H1 (cell line): ENCODE results near the gene SLC7A11. TPM values are rescaled to one million over a fixed set of nuclear protein-coding genes. Genes with fewer than 3 reads are reported as not detected.

Experiments used
- CTCF ChIA-PET: fragments of 300-600 bp; sonication (Branson Sonifier 250); formaldehyde crosslinking; loops from one replicate; lab custom pipeline; 2021; ENCODE audit not compliant: partially characterized antibody; lab: Charles Lee
- POLR2A ChIA-PET: fragments of 300-600 bp; sonication (Branson Sonifier 250); formaldehyde crosslinking; loops from one replicate; lab custom pipeline; 2021; ENCODE audit warnings: inconsistent platforms; ENCODE audit not compliant: partially characterized antibody; lab: Charles Lee
- DNase-seq, 2 experiments: peaks; one replicate each; pipeline versions ENCODE4 v3.0.0 to v3.0.0-alpha.2; 2010 to 2022; ENCODE audit warnings: low spot score in 2 of 2, low read depth in 1 of 2, mixed read lengths in 1 of 2
- FAIRE-seq: peaks from 2 replicates; lab custom pipeline; 2011; peaks lifted over from hg19 to GRCh38; lab: Jason Lieb, UNC
- H2AFZ ChIP-seq: 2 replicates; pipeline ENCODE4 v1.8.1; 2012; ENCODE audit warnings: low read length, inconsistent platforms
- H2AK5ac ChIP-seq: 2 replicates; pipeline ENCODE4 v1.6.1; 2013; ENCODE audit warnings: low read depth, low read length
- H2BK120ac ChIP-seq: replicated peaks from 2 replicates; pipeline ENCODE3; 2013; ENCODE audit warnings: low read depth, low read length, inconsistent platforms
- H2BK12ac ChIP-seq: 2 replicates; pipeline ENCODE4 v1.6.1; 2013; ENCODE audit warnings: low read depth, low read length
- H2BK15ac ChIP-seq: 2 replicates; pipeline ENCODE4 v1.6.1; 2013; ENCODE audit warnings: low read length
- H2BK20ac ChIP-seq: 2 replicates; pipeline ENCODE4 v1.6.1; 2013; ENCODE audit warnings: low read length
- H2BK5ac ChIP-seq: 2 replicates; pipeline ENCODE4 v1.6.1; 2013; ENCODE audit warnings: low read depth, low read length
- H3K14ac ChIP-seq: 2 replicates; pipeline ENCODE4 v1.6.1; 2013; ENCODE audit warnings: inconsistent platforms; ENCODE audit not compliant: insufficient read length
- H3K18ac ChIP-seq: 2 replicates; pipeline ENCODE4 v1.6.1; 2013; ENCODE audit warnings: low read length; ENCODE audit errors: extremely low read depth
- H3K23ac ChIP-seq: 2 replicates; pipeline ENCODE4 v1.6.1; 2013; ENCODE audit warnings: inconsistent platforms; ENCODE audit not compliant: insufficient read length
- H3K23me2 ChIP-seq: 2 replicates; pipeline ENCODE4 v1.6.1; 2013; ENCODE audit warnings: low read depth, low read length
- H3K27ac ChIP-seq: 2 replicates; pipeline ENCODE4 v1.6.1; 2011; ENCODE audit warnings: low read depth, low read length, inconsistent platforms
- H3K27me3 ChIP-seq, 4 experiments: replicated peaks in 1 of 4; 1 replicate in 1 of 4; 2 replicates in 3 of 4; pipeline versions ENCODE4 v1.6.1 to v1.8.1; 2011 to 2013; ENCODE audit warnings: low read length in 3 of 4, mild to moderate bottlenecking in 3 of 4, inconsistent platforms in 2 of 4, mixed read lengths in 2 of 4, moderate library complexity in 1 of 4; ENCODE audit not compliant: control insufficient read depth in 3 of 4, insufficient read depth in 3 of 4; ENCODE audit errors: extremely low read depth in 1 of 4
- H3K36me3 ChIP-seq, 4 experiments: 2 replicates each; pipeline versions ENCODE4 v1.6.1 to v1.8.1; 2011 to 2013; ENCODE audit warnings: mild to moderate bottlenecking in 4 of 4, low read length in 3 of 4, moderate library complexity in 2 of 4, control low read depth in 1 of 4, inconsistent platforms in 1 of 4; ENCODE audit not compliant: insufficient read depth in 4 of 4, control insufficient read depth in 2 of 4
- H3K4ac ChIP-seq: replicated peaks from 2 replicates; pipeline ENCODE3; 2013; ENCODE audit warnings: low read length, low read depth, mixed read lengths, inconsistent platforms; ENCODE audit not compliant: insufficient read length
- H3K4me1 ChIP-seq, 4 experiments: replicated peaks in 1 of 4; 1 replicate in 1 of 4; 2 replicates in 3 of 4; pipeline versions ENCODE4 v1.6.1 to v1.8.1; 2011 to 2013; ENCODE audit warnings: low read length in 3 of 4, inconsistent platforms in 2 of 4, mixed read lengths in 1 of 4; ENCODE audit not compliant: insufficient read depth in 4 of 4, control insufficient read depth in 3 of 4
- H3K4me2 ChIP-seq, 2 experiments: 2 replicates each; pipeline versions ENCODE4 v1.6.1 to v1.8.1; 2011 to 2013; ENCODE audit warnings: low read depth in 2 of 2, low read length in 2 of 2, control low read depth in 1 of 2, inconsistent platforms in 1 of 2, mild to moderate bottlenecking in 1 of 2; ENCODE audit not compliant: insufficient read depth in 1 of 2
- H3K4me3 ChIP-seq, 4 experiments: fragments of 200-600, 300-600 bp in 1 of 4; sonication (generic), shearing (Covaris generic), sonication (Bioruptor Twin) in 1 of 4; 2 replicates each; pipeline versions ENCODE4 v1.5.1 to v1.8.1; 2011 to 2016; ENCODE audit warnings: low read length in 4 of 4, low read depth in 3 of 4, control low read depth in 2 of 4, inconsistent platforms in 2 of 4, mild to moderate bottlenecking in 2 of 4, mixed read lengths in 1 of 4, moderate library complexity in 1 of 4; ENCODE audit not compliant: insufficient read depth in 2 of 4; ENCODE audit errors: extremely low read depth in 1 of 4
- H3K56ac ChIP-seq: replicated peaks from 2 replicates; pipeline ENCODE3; 2013; ENCODE audit warnings: low read depth, mild to moderate bottlenecking, mixed read lengths, low read length, inconsistent platforms; ENCODE audit not compliant: insufficient read length
- H3K79me1 ChIP-seq: 2 replicates; pipeline ENCODE4 v1.6.1; 2013; ENCODE audit warnings: low read depth, low read length, control low read depth
- H3K79me2 ChIP-seq, 2 experiments: 2 replicates each; pipeline versions ENCODE4 v1.6.1 to v1.8.1; 2012 to 2013; ENCODE audit warnings: low read length in 2 of 2, mild to moderate bottlenecking in 2 of 2, inconsistent platforms in 1 of 2; ENCODE audit not compliant: insufficient read depth in 2 of 2, control insufficient read depth in 1 of 2
- H3K9ac ChIP-seq, 4 experiments: replicated peaks in 1 of 4; 1 replicate in 1 of 4; 2 replicates in 3 of 4; pipeline versions ENCODE4 v1.6.1 to v1.8.1; 2011 to 2013; ENCODE audit warnings: low read depth in 3 of 4, low read length in 3 of 4, control low read depth in 2 of 4, mild to moderate bottlenecking in 2 of 4, moderate library complexity in 2 of 4, inconsistent platforms in 1 of 4; ENCODE audit errors: extremely low read depth in 1 of 4
- H3K9me3 ChIP-seq, 2 experiments: 2 replicates each; pipeline versions ENCODE4 v1.6.1 to v1.8.1; 2012 to 2013; ENCODE audit warnings: mild to moderate bottlenecking in 2 of 2, moderate library complexity in 2 of 2, control low read depth in 1 of 2, inconsistent platforms in 1 of 2, low read depth in 1 of 2, low read length in 1 of 2, mixed read lengths in 1 of 2; ENCODE audit not compliant: insufficient read depth in 2 of 2
- H4K20me1 ChIP-seq, 2 experiments: replicated peaks in 1 of 2; 2 replicates each; pipeline versions ENCODE3 to v1.8.1; 2011 to 2013; ENCODE audit warnings: inconsistent platforms in 2 of 2, low read length in 2 of 2, mild to moderate bottlenecking in 1 of 2; ENCODE audit not compliant: insufficient read depth in 2 of 2, control insufficient read depth in 1 of 2
- H4K5ac ChIP-seq: 2 replicates; pipeline ENCODE4 v1.6.1; 2013; ENCODE audit warnings: low read length, low read depth, mixed read lengths, inconsistent platforms; ENCODE audit not compliant: insufficient read length
- H4K8ac ChIP-seq: 2 replicates; pipeline ENCODE4 v1.8.0; 2013; ENCODE audit warnings: mild to moderate bottlenecking, moderate library complexity, low read length, inconsistent platforms; ENCODE audit not compliant: insufficient read depth; ENCODE audit errors: extremely low read depth
- H4K91ac ChIP-seq: replicated peaks from 2 replicates; pipeline ENCODE3; 2013; ENCODE audit warnings: low read length, mixed read lengths, inconsistent platforms; ENCODE audit not compliant: insufficient read length
- BCL11A ChIP-seq, 2 experiments: IDR thresholded peaks; one replicate each; pipeline ENCODE4 v1.6.1; 2011; ENCODE audit warnings: low read depth in 2 of 2, low read length in 2 of 2, mild to moderate bottlenecking in 2 of 2
- CEBPB ChIP-seq: IDR thresholded peaks from 2 replicates; pipeline ENCODE4 v1.6.1; 2012; ENCODE audit warnings: low read depth, low read length
- EZH2 ChIP-seq: fragments of 200-600 bp; sonication (generic); IDR thresholded peaks from 2 replicates; pipeline ENCODE4 v1.7.1; 2012; ENCODE audit warnings: low read depth, mild to moderate bottlenecking, moderate library complexity, low read length, inconsistent platforms; ENCODE audit not compliant: severe bottlenecking
- KDM4A ChIP-seq: IDR thresholded peaks from one replicate; pipeline ENCODE4 v1.7.1; 2012; ENCODE audit warnings: low read depth, mild to moderate bottlenecking, moderate library complexity, low read length, inconsistent platforms; ENCODE audit not compliant: severe bottlenecking
- NRF1 ChIP-seq: IDR thresholded peaks from 2 replicates; pipeline ENCODE4 v1.6.1; 2011; ENCODE audit warnings: mild to moderate bottlenecking, low read depth, low read length, improper control_type of control experiment
- POLR2A ChIP-seq, 2 experiments: IDR thresholded peaks; 1 replicate in 1 of 2; 2 replicates in 1 of 2; pipeline ENCODE4 v1.6.1; 2011; ENCODE audit warnings: low read depth in 2 of 2, low read length in 2 of 2, mild to moderate bottlenecking in 2 of 2; ENCODE audit errors: control extremely low read depth in 1 of 2
- TAF1 ChIP-seq: IDR thresholded peaks from 2 replicates; pipeline ENCODE4 v1.6.1; 2011; ENCODE audit warnings: mild to moderate bottlenecking, low read depth, low read length
- WGBS, 2 experiments: shearing (Covaris generic) in 1 of 2; methylation state at CpG; one replicate each; pipeline versions ENCODE4 v1.1.6 to v1.1.7; 2013 to 2015; ENCODE audit warnings: low lambda C conversion rate in 2 of 2, mixed read lengths in 2 of 2, inconsistent platforms in 1 of 2, low coverage in 1 of 2, missing lambda C conversion rate in 1 of 2; ENCODE audit not compliant: insufficient replicate concordance in 2 of 2, insufficient coverage in 1 of 2, insufficient read length in 1 of 2; ENCODE audit errors: extremely low coverage in 1 of 2, missing lambda C conversion rate in 1 of 2; 5-methylcytosine and 5-hydroxymethylcytosine counted together
- polyA plus RNA-seq, 7 experiments: library from polyadenylated mRNA; depleted of rRNA in 3 of 7; stranded (reverse) in 5 of 7; unstranded in 2 of 7; fragments of >200 nt in 5 of 7; fragments of 200-250 nt in 2 of 7; gene quantifications; 1 replicate in 5 of 7; 2 replicates in 1 of 7; 4 replicates in 1 of 7; pipeline versions ENCODE4 v1.2.1 to v1.2.3, GENCODE V29; 2011 to 2013; ENCODE audit warnings: missing spikeins in 2 of 7, mixed read lengths in 2 of 7
- total RNA-seq: library from RNA; stranded (reverse); fragmentation: NEBNext Ultra II Directional; extraction: Animal tissue kit (Norgen Biotek cat#: 25700); gene quantifications from 2 replicates; pipeline ENCODE4 v1.2.1, GENCODE V29; 2021

The SLC7A11 gene
- total and polyA plus RNA-seq, 2 of the 8 experiments (the other 6 are each of a cell fraction or from before 2014, with no cell fraction given), result 6.6 to 17.0 TPM

GRCh38 chr4:138251938-138252337 lies 9.8 kb upstream of the SLC7A11 start:
- no peak overlapping the region for H3K4me3 ChIP-seq
- H3K27ac ChIP-seq, result no peak overlapping the region
- H2BK120ac ChIP-seq, result no peak overlapping the region
- H3K14ac ChIP-seq, result no peak overlapping the region
- ChIA-PET CTCF (interaction anchor here (0.6 to 0.7 kb wide), 2 partner anchors 94 to 309 kb away, joined by 3 read pairs; no protein-coding TSS in a partner anchor), POLR2A (interaction anchor here (0.6 kb wide), 1 partner anchor 10 kb away, joined by 4 read pairs; the partner anchor contains the start of gene SLC7A11)
- no peaks in the 10 kb centered on the region for H4K20me1 ChIP-seq
- H3K4me2 ChIP-seq, result no peak overlapping the region
- H3K18ac ChIP-seq, result no peak overlapping the region
- H2AFZ ChIP-seq, result no peak overlapping the region
- H2BK5ac ChIP-seq, result no peak overlapping the region
- H4K8ac ChIP-seq, result no peak overlapping the region; the same call in 1 of the 2 replicates
- no peaks in the 10 kb centered on the region for H3K27me3 ChIP-seq
- no peaks in the 10 kb centered on the region for H3K36me3 ChIP-seq
- H3K79me2 ChIP-seq, result no peaks in the 10 kb centered on the region
- H4K5ac ChIP-seq, result no peak overlapping the region
- no peaks in the 10 kb centered on the region for H3K79me1 ChIP-seq
- 85% methylated on average over 5 of the region's 5 CpGs; no CpG with 5 or more reads in 1 of the 2 experiments for WGBS, 2 experiments
- FAIRE-seq (no peak), DNase-seq (no peak)
- H3K56ac ChIP-seq, result no peak overlapping the region
- no peak overlapping the region for H3K4ac ChIP-seq
- no peak overlapping the region for H3K9ac ChIP-seq
- H3K23ac ChIP-seq, result no peak overlapping the region
- H2AK5ac ChIP-seq, result no peak overlapping the region
- H2BK15ac ChIP-seq, result no peak overlapping the region
- no peaks in the 10 kb centered on the region for H3K4me1 ChIP-seq
- no peak overlapping the region for H2BK20ac ChIP-seq
- no peaks in the 10 kb centered on the region for H3K23me2 ChIP-seq
- TF ChIP-seq TAF1 (no peak), KDM4A (no peak), NRF1 (no peak), POLR2A (IDR thresholded peaks at IDR 0.05; ENCODE audit: control extremely low read depth in 1 of 2, low read depth in 2 of 2, low read length in 2 of 2) (no peak), CEBPB (no peak), BCL11A (IDR thresholded peaks at IDR 0.05; ENCODE audit: low read depth in 2 of 2, low read length in 2 of 2) (no peak), EZH2 (no peak)
- H2BK12ac ChIP-seq, result no peak overlapping the region
- H4K91ac ChIP-seq, result no peak overlapping the region
- H3K9me3 ChIP-seq, result no peaks in the 10 kb centered on the region
